OCI-LY3 (cell line): Measurements from ENCODE around the gene SOX1.

ENCODE experiments used
- EZH2phosphoT487 ChIP-seq: fragments of 200-600 bp; shearing (Covaris generic); IDR thresholded peaks from 2 replicates; pipeline ENCODE4 v1.6.1; 2018; ENCODE audit warnings: antibody characterized with exemption, mixed run types, low read depth
- TF ChIP-seq, protein P1 (sequence below): fragments of 200-600, 300-600 bp; sonication (generic); IDR thresholded peaks from 2 replicates; pipeline ENCODE4 v1.5.1; 2014; ENCODE audit warnings: antibody characterized with exemption, low read length, low read depth

DNA sequence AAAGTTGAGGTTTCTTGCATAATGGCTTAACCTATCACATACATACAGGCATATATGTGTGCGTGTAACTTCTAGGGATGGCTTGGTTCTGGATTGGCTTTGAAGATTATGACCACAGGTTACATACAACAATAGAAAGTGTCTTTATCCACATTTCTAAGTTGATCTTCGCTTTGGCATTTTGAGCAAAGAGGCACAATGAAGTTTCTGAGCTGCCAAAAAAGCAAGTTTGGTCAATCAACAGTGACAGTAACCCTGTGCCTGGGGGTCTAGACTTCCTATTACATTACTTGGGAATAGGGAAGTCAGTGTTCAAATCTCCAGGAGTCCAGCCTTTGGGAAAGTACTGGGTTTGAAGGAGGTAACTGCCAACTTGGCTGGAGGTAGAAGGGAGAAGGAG lies 3.1 kb upstream of the SOX1 start:
- TF ChIP-seq, protein P1, sequence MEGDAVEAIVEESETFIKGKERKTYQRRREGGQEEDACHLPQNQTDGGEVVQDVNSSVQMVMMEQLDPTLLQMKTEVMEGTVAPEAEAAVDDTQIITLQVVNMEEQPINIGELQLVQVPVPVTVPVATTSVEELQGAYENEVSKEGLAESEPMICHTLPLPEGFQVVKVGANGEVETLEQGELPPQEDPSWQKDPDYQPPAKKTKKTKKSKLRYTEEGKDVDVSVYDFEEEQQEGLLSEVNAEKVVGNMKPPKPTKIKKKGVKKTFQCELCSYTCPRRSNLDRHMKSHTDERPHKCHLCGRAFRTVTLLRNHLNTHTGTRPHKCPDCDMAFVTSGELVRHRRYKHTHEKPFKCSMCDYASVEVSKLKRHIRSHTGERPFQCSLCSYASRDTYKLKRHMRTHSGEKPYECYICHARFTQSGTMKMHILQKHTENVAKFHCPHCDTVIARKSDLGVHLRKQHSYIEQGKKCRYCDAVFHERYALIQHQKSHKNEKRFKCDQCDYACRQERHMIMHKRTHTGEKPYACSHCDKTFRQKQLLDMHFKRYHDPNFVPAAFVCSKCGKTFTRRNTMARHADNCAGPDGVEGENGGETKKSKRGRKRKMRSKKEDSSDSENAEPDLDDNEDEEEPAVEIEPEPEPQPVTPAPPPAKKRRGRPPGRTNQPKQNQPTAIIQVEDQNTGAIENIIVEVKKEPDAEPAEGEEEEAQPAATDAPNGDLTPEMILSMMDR: no peak
- TF ChIP-seq EZH2phosphoT487: no peak
